GM18526 (cell line): Measurements from ENCODE around the gene RANBP10.

Experiments used
- POLR2A ChIP-seq: IDR thresholded peaks from 3 replicates; pipeline ENCODE4 v1.6.1; 2011; ENCODE audit not compliant: insufficient read length; ENCODE audit errors: extremely low read depth

The RANBP10 gene

GRCh38 chr16:67719048-67719777 lies 87.1 kb downstream of the RANBP10 start, which contains the start of gene GFOD2:
TSS of gene GFOD2 (minus strand) at chr16:67719316. CDS start at chr16:67685715, 33,601 bp downstream.
- peak; percentile 95 for TF ChIP-seq POLR2A

- no peak for TF ChIP-seq POLR2A
Observed at GRCh38 chr16:67718668-67719047, 87.7 kb downstream of the RANBP10 start.

GRCh38 chr16:67716097-67716496 lies 90.3 kb downstream of the RANBP10 start:
- TF ChIP-seq POLR2A, result no peak

GRCh38 chr16:67714522-67714921 lies 91.8 kb downstream of the RANBP10 start:
- no peak for TF ChIP-seq POLR2A

GRCh38 chr16:67713647-67714273 lies 92.6 kb downstream of the RANBP10 start:
- TF ChIP-seq POLR2A, result no peak

- TF ChIP-seq POLR2A, result no peak
Observed at GRCh38 chr16:67710607-67711006, 95.8 kb downstream of the RANBP10 start.

- no peak for TF ChIP-seq POLR2A
Observed at GRCh38 chr16:67709050-67709449, 97.3 kb downstream of the RANBP10 start.

- TF ChIP-seq POLR2A, result no peak
Observed at GRCh38 chr16:67708368-67708771, 98.0 kb downstream of the RANBP10 start.

GRCh38 chr16:67707790-67708189 lies 98.6 kb downstream of the RANBP10 start:
- no peak for TF ChIP-seq POLR2A

GRCh38 chr16:67707210-67707609 lies 99.2 kb downstream of the RANBP10 start:
- TF ChIP-seq POLR2A, result no peak

GRCh38 chr16:67704110-67704509 lies 102.2 kb downstream of the RANBP10 start:
- no peak for TF ChIP-seq POLR2A

GRCh38 chr16:67703626-67704025 lies 102.7 kb downstream of the RANBP10 start:
- TF ChIP-seq POLR2A, result no peak

GRCh38 chr16:67702130-67702529 lies 104.2 kb downstream of the RANBP10 start:
- TF ChIP-seq POLR2A, result no peak

- no peak for TF ChIP-seq POLR2A
Observed at GRCh38 chr16:67701420-67701819, 104.9 kb downstream of the RANBP10 start.

- no peak for TF ChIP-seq POLR2A
Observed at GRCh38 chr16:67699265-67699664, 107.1 kb downstream of the RANBP10 start.

GRCh38 chr16:67697422-67698185 lies 108.8 kb downstream of the RANBP10 start:
- TF ChIP-seq POLR2A, result no peak
